K562 (cell line): ENCODE results near the gene EEF2K. TPM values are rescaled to one million over a fixed set of nuclear protein-coding genes. Genes with fewer than 3 reads are reported as not detected.
A peak's percentile ranks its signal among the peaks of the same experiment; 100 is the strongest.

ENCODE experiments used
- ARID2 ChIP-seq: fragments of 450-650 bp; IDR thresholded peaks from 2 replicates; pipeline ENCODE4 v1.6.1; 2017; ENCODE audit warnings: antibody characterized with exemption, mild to moderate bottlenecking
- ASH1L ChIP-seq: fragments of 450-650 bp; IDR thresholded peaks from 2 replicates; pipeline ENCODE4 v1.6.1; 2018; ENCODE audit warnings: borderline replicate concordance, mild to moderate bottlenecking, low read depth; ENCODE audit not compliant: partially characterized antibody
- BCL6 ChIP-seq: fragments of 250-450 bp; sonication (Bioruptor Pico); IDR thresholded peaks from 2 replicates; pipeline ENCODE4 v1.4.0; 2020
- BHLHE40 ChIP-seq: IDR thresholded peaks from 2 replicates; pipeline ENCODE4 v1.6.1; 2011; ENCODE audit warnings: low read length, improper control_type of control experiment
- FOSL1 ChIP-seq: fragments of 200-800 bp; sonication (Bioruptor generic); conservative IDR thresholded peaks from 2 replicates; pipeline ENCODE4 v1.6.1; 2016; ENCODE audit warnings: missing genetic modification characterization, missing compliant biosample characterization
- GABPB2 ChIP-seq: fragments of 250-450 bp; sonication (Bioruptor Pico); conservative IDR thresholded peaks from 2 replicates; pipeline ENCODE4 v1.5.1; 2021; ENCODE audit warnings: mild to moderate bottlenecking
- GTF2A2 ChIP-seq: IDR thresholded peaks from 2 replicates; pipeline ENCODE4 v1.6.1; 2016; ENCODE audit warnings: mild to moderate bottlenecking, missing genetic modification characterization, missing compliant biosample characterization
- KHSRP ChIP-seq: fragments of 450-650 bp; IDR thresholded peaks from 2 replicates; pipeline ENCODE4 v1.6.1; 2017
- MBD1 ChIP-seq: fragments of 250-450 bp; sonication (Bioruptor Pico); IDR thresholded peaks from 2 replicates; pipeline ENCODE4 v1.8.0; 2022; ENCODE audit warnings: inconsistent platforms
- MNT ChIP-seq, 2 experiments: fragments of 450-650 bp; conservative IDR thresholded peaks; 2 replicates each; pipeline ENCODE4 v1.6.1; 2017; ENCODE audit warnings: mild to moderate bottlenecking in 2 of 2, moderate library complexity in 2 of 2
- MTA2 ChIP-seq: fragments of 450-650 bp; IDR thresholded peaks from 2 replicates; pipeline ENCODE4 v1.6.1; 2016; ENCODE audit warnings: low read depth
- SNRNP70 ChIP-seq: fragments of 200-400 bp; formaldehyde crosslinking; optimal IDR thresholded peaks from 2 replicates; pipeline ENCODE3; 2017; ENCODE audit warnings: low read depth, low read length
- ZNF12 ChIP-seq: sonication (generic); formaldehyde crosslinking; IDR thresholded peaks from 2 replicates; pipeline ENCODE4 v1.4.0; 2020; ENCODE audit warnings: mild to moderate bottlenecking, missing genetic modification reagents
- ZNF217 ChIP-seq: sonication (generic); formaldehyde crosslinking; IDR thresholded peaks from 2 replicates; pipeline ENCODE4 v1.8.0; 2022; ENCODE audit warnings: mild to moderate bottlenecking, missing genetic modification reagents
- ZNF239 ChIP-seq: fragments of 250-450 bp; sonication (Bioruptor Pico); IDR thresholded peaks from 2 replicates; pipeline ENCODE4 v1.4.0; 2020; ENCODE audit warnings: mild to moderate bottlenecking
- ZNF354B ChIP-seq: fragments of 250-450 bp; sonication (Bioruptor Pico); IDR thresholded peaks from 2 replicates; pipeline ENCODE4 v1.4.0; 2020
- ZNF583 ChIP-seq: fragments of 250-450 bp; sonication (Bioruptor Pico); IDR thresholded peaks from 2 replicates; pipeline ENCODE4 v1.4.0; 2020
- ZNF707 ChIP-seq: fragments of 250-450 bp; sonication (Bioruptor Pico); conservative IDR thresholded peaks from 2 replicates; pipeline ENCODE4 v1.8.0; 2022; ENCODE audit warnings: inconsistent platforms, mild to moderate bottlenecking, moderate library complexity
- ZSCAN32 ChIP-seq: fragments of 450-650 bp; formaldehyde crosslinking; IDR thresholded peaks from 2 replicates; pipeline ENCODE4 v1.4.0; 2020; ENCODE audit warnings: mild to moderate bottlenecking, moderate library complexity
- polyA plus RNA-seq, 8 experiments: library from polyadenylated mRNA; depleted of rRNA in 4 of 8; stranded (reverse) in 5 of 8; unstranded in 3 of 8; fragments of >200 nt; fragmentation: Nextera tagmentation in 2 of 8; fragmentation: Illumina TruSeq in 1 of 8; extraction: Ambion mirVana in 2 of 8; extraction: Trizol in 1 of 8; gene quantifications; 2 replicates each; pipeline versions ENCODE4 v1.2.1 to v1.2.3, GENCODE V29; 2011 to 2014; ENCODE audit warnings: inconsistent platforms in 1 of 8, missing spikeins in 1 of 8
- total RNA-seq, 7 experiments: library from RNA; depleted of rRNA in 6 of 7; stranded (reverse); fragments of >200 nt in 6 of 7; fragmentation: Illumina TruSeq in 2 of 7; extraction: Trizol in 2 of 7; gene quantifications; 2 replicates each; pipeline versions ENCODE4 v1.2.1 to v1.2.3, GENCODE V29; 2011 to 2021; ENCODE audit warnings: low replicate concordance in 1 of 7
- TF ChIP-seq, protein P1 (sequence below): sonication (generic); formaldehyde crosslinking; IDR thresholded peaks from 2 replicates; pipeline ENCODE4 v1.8.1; 2022; ENCODE audit warnings: missing genetic modification reagents
- TF ChIP-seq, protein P2 (sequence below): sonication (generic); formaldehyde crosslinking; IDR thresholded peaks from 2 replicates; pipeline ENCODE4 v1.8.0; 2022; ENCODE audit warnings: mild to moderate bottlenecking, missing genetic modification reagents

EEF2K gene
- total and polyA plus RNA-seq, 9 of the 15 experiments (the other 6 are each of a cell fraction or from before 2014, with no cell fraction given) = 3.0 to 35.2 (median 12.2) TPM

DNA sequence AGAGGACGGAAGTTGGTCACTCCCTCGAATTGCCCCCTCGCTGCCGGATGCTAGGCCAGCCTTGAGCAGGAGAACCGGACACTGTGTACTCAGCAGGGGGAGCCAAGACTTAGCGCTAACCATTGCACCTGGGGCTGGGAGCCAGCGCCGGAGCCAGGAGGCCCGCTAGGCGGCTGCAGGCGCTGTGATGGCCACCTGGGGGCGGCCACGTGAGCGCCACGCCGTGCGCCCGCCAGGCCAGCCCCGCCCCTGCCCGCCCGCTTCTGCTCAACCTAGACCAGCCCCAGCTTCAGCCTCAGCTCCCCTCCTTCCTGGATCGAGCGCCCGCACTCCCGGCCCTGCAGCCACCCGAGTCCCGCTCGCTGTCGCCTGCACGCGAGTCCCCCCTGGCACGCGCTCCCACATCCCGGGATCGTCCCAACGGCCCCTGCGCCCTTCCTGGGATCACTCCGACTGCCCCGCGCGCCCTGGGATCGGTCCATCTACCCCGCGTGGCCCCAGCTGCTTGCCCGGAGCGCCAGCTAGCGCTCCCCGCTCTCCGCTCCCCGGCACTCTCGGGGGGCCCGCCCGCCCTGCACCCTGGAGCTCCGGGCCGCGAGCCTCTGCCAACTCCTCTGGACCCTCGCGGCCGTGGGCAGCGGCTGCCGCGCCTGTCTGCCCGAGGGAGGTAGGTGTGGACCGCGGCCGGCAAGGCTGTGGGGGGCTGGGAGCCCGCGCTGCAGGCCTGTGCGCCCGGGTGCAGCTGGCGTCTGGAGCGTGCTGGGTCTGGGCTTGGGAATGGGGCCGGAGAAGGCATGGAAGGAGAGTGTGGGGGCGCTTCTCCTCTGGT, at the start of gene EEF2K (continued):
- TF ChIP-seq ASH1L (no peak), BHLHE40 (peak; percentile 94), KHSRP (no peak), BCL6 (CRISPR knock-in tag) (no peak), MBD1 (CRISPR knock-in tag) (no peak), MTA2 (0 out of 2 replicates have a peak, but pooled peaks have one; percentile 1), ZNF583 (CRISPR knock-in tag) (peak; percentile 80; the same call in 1 of the 2 replicates), GTF2A2 (tag) (no peak), SNRNP70 (no peak), MNT (conservative IDR thresholded peaks at IDR 0.05) (peak; percentile 86 to 96), ZNF217 (CRISPR knock-in tag) (no peak), ZSCAN32 (CRISPR knock-in tag) (no peak), GABPB2 (no peak), ZNF12 (peak; percentile 33; the same call in 1 of the 2 replicates), FOSL1 (tag) (peak; percentile 16; the same call in 1 of the 2 replicates), ZNF239 (CRISPR knock-in tag) (peak; percentile 28; the same call in 1 of the 2 replicates), ARID2 (no peak), ZNF354B (no peak), ZNF707 (CRISPR knock-in tag) (no peak)
- TF ChIP-seq, protein P1, sequence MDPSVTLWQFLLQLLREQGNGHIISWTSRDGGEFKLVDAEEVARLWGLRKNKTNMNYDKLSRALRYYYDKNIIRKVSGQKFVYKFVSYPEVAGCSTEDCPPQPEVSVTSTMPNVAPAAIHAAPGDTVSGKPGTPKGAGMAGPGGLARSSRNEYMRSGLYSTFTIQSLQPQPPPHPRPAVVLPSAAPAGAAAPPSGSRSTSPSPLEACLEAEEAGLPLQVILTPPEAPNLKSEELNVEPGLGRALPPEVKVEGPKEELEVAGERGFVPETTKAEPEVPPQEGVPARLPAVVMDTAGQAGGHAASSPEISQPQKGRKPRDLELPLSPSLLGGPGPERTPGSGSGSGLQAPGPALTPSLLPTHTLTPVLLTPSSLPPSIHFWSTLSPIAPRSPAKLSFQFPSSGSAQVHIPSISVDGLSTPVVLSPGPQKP (CRISPR knock-in tag) = no peak
- TF ChIP-seq, protein P2, sequence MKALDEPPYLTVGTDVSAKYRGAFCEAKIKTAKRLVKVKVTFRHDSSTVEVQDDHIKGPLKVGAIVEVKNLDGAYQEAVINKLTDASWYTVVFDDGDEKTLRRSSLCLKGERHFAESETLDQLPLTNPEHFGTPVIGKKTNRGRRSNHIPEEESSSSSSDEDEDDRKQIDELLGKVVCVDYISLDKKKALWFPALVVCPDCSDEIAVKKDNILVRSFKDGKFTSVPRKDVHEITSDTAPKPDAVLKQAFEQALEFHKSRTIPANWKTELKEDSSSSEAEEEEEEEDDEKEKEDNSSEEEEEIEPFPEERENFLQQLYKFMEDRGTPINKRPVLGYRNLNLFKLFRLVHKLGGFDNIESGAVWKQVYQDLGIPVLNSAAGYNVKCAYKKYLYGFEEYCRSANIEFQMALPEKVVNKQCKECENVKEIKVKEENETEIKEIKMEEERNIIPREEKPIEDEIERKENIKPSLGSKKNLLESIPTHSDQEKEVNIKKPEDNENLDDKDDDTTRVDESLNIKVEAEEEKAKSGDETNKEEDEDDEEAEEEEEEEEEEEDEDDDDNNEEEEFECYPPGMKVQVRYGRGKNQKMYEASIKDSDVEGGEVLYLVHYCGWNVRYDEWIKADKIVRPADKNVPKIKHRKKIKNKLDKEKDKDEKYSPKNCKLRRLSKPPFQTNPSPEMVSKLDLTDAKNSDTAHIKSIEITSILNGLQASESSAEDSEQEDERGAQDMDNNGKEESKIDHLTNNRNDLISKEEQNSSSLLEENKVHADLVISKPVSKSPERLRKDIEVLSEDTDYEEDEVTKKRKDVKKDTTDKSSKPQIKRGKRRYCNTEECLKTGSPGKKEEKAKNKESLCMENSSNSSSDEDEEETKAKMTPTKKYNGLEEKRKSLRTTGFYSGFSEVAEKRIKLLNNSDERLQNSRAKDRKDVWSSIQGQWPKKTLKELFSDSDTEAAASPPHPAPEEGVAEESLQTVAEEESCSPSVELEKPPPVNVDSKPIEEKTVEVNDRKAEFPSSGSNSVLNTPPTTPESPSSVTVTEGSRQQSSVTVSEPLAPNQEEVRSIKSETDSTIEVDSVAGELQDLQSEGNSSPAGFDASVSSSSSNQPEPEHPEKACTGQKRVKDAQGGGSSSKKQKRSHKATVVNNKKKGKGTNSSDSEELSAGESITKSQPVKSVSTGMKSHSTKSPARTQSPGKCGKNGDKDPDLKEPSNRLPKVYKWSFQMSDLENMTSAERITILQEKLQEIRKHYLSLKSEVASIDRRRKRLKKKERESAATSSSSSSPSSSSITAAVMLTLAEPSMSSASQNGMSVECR = peak; percentile 91
